GM12801 (cell line): ENCODE measurements around the gene TARDBP.

Experiments used
- TF ChIP-seq, protein P1 (sequence below): IDR thresholded peaks from one replicate; pipeline ENCODE4 v1.5.1; 2011; ENCODE audit warnings: control low read depth; ENCODE audit not compliant: insufficient read length; ENCODE audit errors: extremely low read depth

Gene TARDBP

GRCh38 chr1:11051781-11052511 lies 39.5 kb downstream of the TARDBP start:
- TF ChIP-seq, protein P1, sequence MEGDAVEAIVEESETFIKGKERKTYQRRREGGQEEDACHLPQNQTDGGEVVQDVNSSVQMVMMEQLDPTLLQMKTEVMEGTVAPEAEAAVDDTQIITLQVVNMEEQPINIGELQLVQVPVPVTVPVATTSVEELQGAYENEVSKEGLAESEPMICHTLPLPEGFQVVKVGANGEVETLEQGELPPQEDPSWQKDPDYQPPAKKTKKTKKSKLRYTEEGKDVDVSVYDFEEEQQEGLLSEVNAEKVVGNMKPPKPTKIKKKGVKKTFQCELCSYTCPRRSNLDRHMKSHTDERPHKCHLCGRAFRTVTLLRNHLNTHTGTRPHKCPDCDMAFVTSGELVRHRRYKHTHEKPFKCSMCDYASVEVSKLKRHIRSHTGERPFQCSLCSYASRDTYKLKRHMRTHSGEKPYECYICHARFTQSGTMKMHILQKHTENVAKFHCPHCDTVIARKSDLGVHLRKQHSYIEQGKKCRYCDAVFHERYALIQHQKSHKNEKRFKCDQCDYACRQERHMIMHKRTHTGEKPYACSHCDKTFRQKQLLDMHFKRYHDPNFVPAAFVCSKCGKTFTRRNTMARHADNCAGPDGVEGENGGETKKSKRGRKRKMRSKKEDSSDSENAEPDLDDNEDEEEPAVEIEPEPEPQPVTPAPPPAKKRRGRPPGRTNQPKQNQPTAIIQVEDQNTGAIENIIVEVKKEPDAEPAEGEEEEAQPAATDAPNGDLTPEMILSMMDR, result no peak

DNA sequence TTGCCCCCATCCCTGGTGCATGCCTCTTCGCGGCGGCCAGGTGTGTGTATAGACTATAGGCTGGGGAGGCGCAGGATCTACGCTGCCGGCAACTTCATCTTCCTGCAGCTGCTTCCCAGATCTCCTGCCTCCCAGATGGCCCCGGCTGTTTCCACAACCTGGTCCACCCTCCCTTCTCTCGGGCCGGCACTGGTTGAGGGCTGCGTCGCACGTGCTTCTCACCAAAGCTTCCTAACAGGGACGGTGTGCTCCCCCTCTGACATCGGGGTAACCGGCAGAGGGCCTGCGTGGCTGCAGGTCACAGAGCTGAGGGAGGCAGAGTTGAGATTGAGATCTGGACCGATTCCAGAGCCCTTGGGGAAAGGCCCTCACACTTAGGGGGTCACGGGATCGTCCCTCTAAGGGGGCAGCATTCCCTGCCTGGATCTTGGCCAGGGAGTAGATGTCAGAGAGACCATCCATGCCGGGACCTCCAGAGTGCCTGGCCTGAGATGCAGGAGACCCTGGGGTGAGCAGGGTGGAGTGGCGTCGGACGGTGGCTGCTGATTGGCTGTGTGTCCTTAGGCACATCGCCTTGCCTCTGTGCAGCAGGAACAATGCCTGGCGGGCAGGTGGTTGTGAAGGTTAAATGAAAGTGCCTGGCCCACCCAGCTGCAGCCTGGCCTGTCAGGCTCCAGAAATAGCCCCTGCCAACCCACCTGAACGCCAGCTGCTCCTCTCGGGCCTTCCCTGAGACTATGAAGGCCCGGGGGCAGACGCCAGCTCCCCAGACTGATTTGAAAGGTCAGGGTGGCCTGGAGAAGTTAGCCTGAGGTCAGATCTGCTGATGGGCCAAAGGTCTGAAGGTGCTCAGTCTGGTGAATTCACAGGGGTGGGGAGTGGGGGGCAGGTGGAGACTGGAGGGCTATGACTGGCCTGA lies 40.6 kb downstream of the TARDBP start:
- TF ChIP-seq, protein P1, result no peak

DNA sequence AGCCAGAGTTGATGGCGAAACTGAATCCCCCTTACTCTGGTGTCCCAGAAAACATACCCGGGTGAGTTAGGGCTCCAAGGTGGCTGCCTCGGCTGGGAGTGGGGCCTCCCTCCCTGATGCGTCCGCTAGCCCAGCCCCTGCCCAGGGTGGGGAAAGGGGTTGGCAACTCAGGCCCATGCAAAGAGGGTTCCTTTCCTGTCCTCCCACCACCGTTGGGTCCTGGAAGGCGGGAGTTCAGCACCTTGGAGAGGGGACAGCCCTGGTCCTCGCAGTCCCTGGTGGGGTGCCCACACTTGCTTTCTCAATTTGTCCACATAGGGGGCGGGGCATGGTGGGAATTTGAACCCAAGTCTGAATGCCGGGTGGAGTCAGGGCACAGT lies 41.3 kb downstream of the TARDBP start:
- TF ChIP-seq, protein P1, result no peak

DNA sequence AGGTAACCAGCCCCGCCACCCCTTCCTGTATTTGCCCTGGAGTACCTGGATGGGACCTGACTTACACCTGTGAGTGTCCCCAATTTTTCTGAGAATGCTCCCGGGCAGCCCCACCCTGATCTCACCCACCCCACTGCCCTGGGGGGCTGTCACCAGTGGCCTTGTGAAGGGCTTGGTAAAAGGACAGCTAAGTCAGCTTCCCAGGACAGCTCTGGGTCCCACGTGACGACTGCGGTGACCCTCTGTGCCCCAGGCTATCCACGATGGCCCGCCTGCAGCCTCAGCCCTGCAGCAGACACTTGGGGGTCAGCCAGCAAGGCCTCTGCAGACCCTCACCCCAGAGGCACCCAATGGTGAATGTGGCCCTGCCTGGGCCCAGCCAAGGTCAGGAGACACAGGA lies 41.7 kb downstream of the TARDBP start:
- TF ChIP-seq, protein P1, result no peak

DNA sequence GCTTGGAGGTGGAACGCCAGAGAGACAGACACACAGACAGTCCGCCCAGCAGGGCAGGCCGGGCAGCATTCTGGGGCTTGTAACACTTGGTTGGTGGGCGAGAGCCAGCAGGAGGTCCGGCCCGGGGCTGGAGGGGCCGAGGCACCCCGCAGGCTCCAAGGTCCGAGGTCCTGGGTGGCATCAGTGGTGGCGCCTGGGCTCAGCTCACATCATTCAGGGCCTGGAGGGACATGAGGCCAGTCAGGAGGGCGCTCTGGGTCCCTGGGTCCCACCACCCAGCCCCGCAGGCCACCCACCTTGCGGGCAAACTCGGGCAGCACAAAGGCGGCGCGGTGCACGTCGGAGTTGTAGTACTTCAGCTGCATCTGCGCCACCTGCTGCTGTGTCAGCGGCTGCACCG lies 42.2 kb downstream of the TARDBP start:
- TF ChIP-seq, protein P1, result no peak

DNA sequence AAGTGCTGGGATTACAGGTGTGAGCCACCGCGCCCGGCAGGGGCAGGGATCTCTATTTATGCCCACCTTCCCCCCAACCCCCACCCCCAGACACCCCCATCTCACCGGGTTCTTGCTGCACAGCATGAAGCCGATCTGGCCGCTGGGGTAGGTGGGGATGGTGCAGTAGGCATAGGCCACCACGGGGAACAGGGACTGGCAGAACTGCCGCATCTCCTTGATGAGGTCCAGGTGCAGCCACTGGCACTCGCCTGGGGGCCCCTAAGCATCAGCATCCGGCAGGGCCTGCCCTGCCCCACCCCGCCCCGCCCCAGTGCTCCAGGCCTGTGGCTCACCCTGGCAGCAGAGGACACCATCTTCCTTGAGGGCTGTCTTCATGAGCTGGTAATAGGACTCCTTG lies 43.2 kb downstream of the TARDBP start:
- TF ChIP-seq, protein P1, result no peak

- TF ChIP-seq, protein P1, result no peak
Measured at GRCh38 chr1:11056504-11056903, 44.0 kb downstream of the TARDBP start.
